Neural cell (in vitro differentiated cells): ENCODE results near the gene MAP3K14. TPM values are rescaled to one million over a fixed set of nuclear protein-coding genes. Genes with fewer than 3 reads are reported as not detected.

Source experiments
- H2AFZ ChIP-seq: fragments of 200-600, 300-800 bp; sonication (generic), shearing (Covaris generic); 2 replicates; pipeline ENCODE4 v1.6.0; 2014; ENCODE audit warnings: low read depth, mild to moderate bottlenecking, antibody characterized with exemption, low read length, moderate library complexity
- H3F3A ChIP-seq: fragments of 200-600 bp; shearing (Covaris generic); 2 replicates; pipeline ENCODE4 v1.6.1; 2016; ENCODE audit warnings: mild to moderate bottlenecking, moderate library complexity, mixed read lengths, antibody characterized with exemption, low read length; ENCODE audit not compliant: insufficient read depth, poor library complexity, severe bottlenecking
- H3K27ac ChIP-seq: fragments of 200-600, 300-800 bp; sonication (generic), shearing (Covaris generic); 2 replicates; pipeline ENCODE4 v1.5.1; 2014; ENCODE audit warnings: mild to moderate bottlenecking, low read length, moderate library complexity
- H3K27me3 ChIP-seq: fragments of 300-800, 200-600 bp; sonication (generic), shearing (Covaris generic); 2 replicates; pipeline ENCODE4 v1.6.0; 2014; ENCODE audit warnings: mild to moderate bottlenecking, low read depth, low read length, moderate library complexity; ENCODE audit not compliant: insufficient read depth
- H3K36me3 ChIP-seq: fragments of 300-800, 200-600 bp; sonication (generic), shearing (Covaris generic); 2 replicates; pipeline ENCODE4 v1.5.1; 2014; ENCODE audit warnings: mild to moderate bottlenecking, antibody characterized with exemption, low read length, moderate library complexity; ENCODE audit not compliant: insufficient read depth
- H3K4me2 ChIP-seq: fragments of 300-800, 200-600 bp; sonication (generic), shearing (Covaris generic); 2 replicates; pipeline ENCODE4 v1.6.0; 2014; ENCODE audit warnings: mild to moderate bottlenecking, low read length
- H3K4me3 ChIP-seq: fragments of 300-800, 200-600 bp; sonication (generic), shearing (Covaris generic); 2 replicates; pipeline ENCODE4 v1.5.1; 2014; ENCODE audit warnings: mild to moderate bottlenecking, low read length, moderate library complexity
- H3K79me2 ChIP-seq: fragments of 200-600 bp; shearing (Covaris generic); replicated peaks from 2 replicates; pipeline ENCODE4 v1.6.0; 2014; ENCODE audit warnings: mild to moderate bottlenecking, low read length, moderate library complexity; ENCODE audit not compliant: insufficient read depth
- H3K9ac ChIP-seq: fragments of 300-800, 200-600 bp; sonication (generic), shearing (Covaris generic); 2 replicates; pipeline ENCODE4 v1.6.1; 2016; ENCODE audit warnings: mild to moderate bottlenecking, low read length, mixed read lengths
- H3K9me2 ChIP-seq: fragments of 200-600 bp; shearing (Covaris generic); 2 replicates; pipeline ENCODE4 v1.6.1; 2016; ENCODE audit warnings: mild to moderate bottlenecking, low read length, mixed read lengths; ENCODE audit not compliant: insufficient read depth
- H3K9me3 ChIP-seq: fragments of 200-600, 300-800 bp; sonication (generic), shearing (Covaris generic); 2 replicates; pipeline ENCODE4 v1.6.1; 2016; ENCODE audit warnings: mild to moderate bottlenecking, mixed run types, low read length, moderate library complexity, mixed read lengths
- H4K20me1 ChIP-seq: fragments of 200-600 bp; shearing (Covaris generic); 2 replicates; pipeline ENCODE4 v1.6.1; 2016; ENCODE audit warnings: mild to moderate bottlenecking, mixed run types; ENCODE audit not compliant: insufficient read depth
- CTCF ChIP-seq: fragments of 450-650 bp; IDR thresholded peaks from 2 replicates; pipeline ENCODE4 v1.5.1; 2014; ENCODE audit warnings: antibody characterized with exemption, mild to moderate bottlenecking, moderate library complexity; ENCODE audit not compliant: poor library complexity, severe bottlenecking
- EP300 ChIP-seq: fragments of 450-650 bp; conservative IDR thresholded peaks from 2 replicates; pipeline ENCODE4 v1.6.1; 2014; ENCODE audit warnings: antibody characterized with exemption, mild to moderate bottlenecking, moderate library complexity; ENCODE audit not compliant: poor library complexity, severe bottlenecking
- EZH2 ChIP-seq: fragments of 200-600, 300-800 bp; shearing (Covaris generic), sonication (generic); IDR thresholded peaks from 2 replicates; pipeline ENCODE4 v1.6.1; 2014; ENCODE audit warnings: antibody characterized with exemption, low read length, borderline replicate concordance, mild to moderate bottlenecking; ENCODE audit not compliant: insufficient read depth, poor library complexity, severe bottlenecking
- MXI1 ChIP-seq: fragments of 450-650 bp; conservative IDR thresholded peaks from 2 replicates; pipeline ENCODE4 v1.6.1; 2014; ENCODE audit warnings: antibody characterized with exemption, mild to moderate bottlenecking; ENCODE audit not compliant: poor library complexity, severe bottlenecking
- POLR2AphosphoS5 ChIP-seq: IDR thresholded peaks from 2 replicates; pipeline ENCODE4 v1.6.1; 2012
- RAD21 ChIP-seq: fragments of 450-650 bp; conservative IDR thresholded peaks from 2 replicates; pipeline ENCODE4 v1.6.1; 2014; ENCODE audit warnings: antibody characterized with exemption, mild to moderate bottlenecking, moderate library complexity
- REST ChIP-seq: IDR thresholded peaks from 2 replicates; pipeline ENCODE4 v1.6.1; 2012; ENCODE audit warnings: borderline replicate concordance
- SMC3 ChIP-seq: fragments of 450-650 bp; conservative IDR thresholded peaks from 2 replicates; pipeline ENCODE4 v1.6.1; 2014; ENCODE audit warnings: antibody characterized with exemption, mild to moderate bottlenecking, moderate library complexity; ENCODE audit not compliant: poor library complexity
- TAF1 ChIP-seq: IDR thresholded peaks from 2 replicates; pipeline ENCODE4 v1.6.1; 2012; ENCODE audit warnings: low read depth
- polyA plus RNA-seq: library from polyadenylated mRNA; depleted of rRNA; stranded (reverse); fragments of >200 nt; gene quantifications from 2 replicates; pipeline ENCODE4 v1.2.3, GENCODE V29; 2014

MAP3K14 gene
- polyA plus RNA-seq, 1 donor from 2014 or later = 6.7 TPM

- Histone ChIP-seq H3K9ac (no peak overlapping the region), H3K36me3 (no peaks in the 10 kb centered on the region), H3K4me3 (no peak overlapping the region), H3K27me3 (no peaks in the 10 kb centered on the region), H3K79me2 (no peaks in the 10 kb centered on the region), H3F3A (no peaks in the 10 kb centered on the region), H3K4me2 (no peak overlapping the region), H2AFZ (no peak overlapping the region), H4K20me1 (no peaks in the 10 kb centered on the region), H3K27ac (no peak overlapping the region), H3K9me3 (no peaks in the 10 kb centered on the region), H3K9me2 (no peaks in the 10 kb centered on the region)
- TF ChIP-seq POLR2AphosphoS5 (no peak), TAF1 (no peak), REST (no peak), RAD21 (no peak), EP300 (no peak), MXI1 (no peak), SMC3 (no peak), CTCF (no peak), EZH2 (no peak)
Measured at GRCh38 chr17:45351831-45352230, 35.0 kb upstream of the MAP3K14 start.

- Histone ChIP-seq H3F3A (no peaks in the 10 kb centered on the region), H3K9ac (no peak overlapping the region), H4K20me1 (no peaks in the 10 kb centered on the region), H3K9me3 (no peaks in the 10 kb centered on the region), H3K9me2 (no peaks in the 10 kb centered on the region), H2AFZ (no peak overlapping the region), H3K4me3 (no peak overlapping the region), H3K36me3 (no peaks in the 10 kb centered on the region), H3K27me3 (no peaks in the 10 kb centered on the region), H3K4me2 (no peak overlapping the region), H3K79me2 (no peaks in the 10 kb centered on the region), H3K27ac (no peak overlapping the region)
- TF ChIP-seq MXI1 = no peak
- no peak for TF ChIP-seq EP300
- TF ChIP-seq POLR2AphosphoS5 = no peak
Measured at GRCh38 chr17:45347444-45347843, 30.6 kb upstream of the MAP3K14 start.
